Neural crest cell (in vitro differentiated cells): ENCODE measurements around the gene GPBP1. TPM values are rescaled to one million over a fixed set of nuclear protein-coding genes. Genes with fewer than 3 reads are reported as not detected.
"Not testable (repeated sequence)": the region's sequence is repeated elsewhere in the genome, so short reads cannot be mapped to it uniquely, and the experiment has no call there.

Experiments
- DNase-seq: peaks from one replicate; pipeline ENCODE4 v3.0.0; 2021; ENCODE audit warnings: low read depth, mixed read lengths, low spot score
- H3K27ac Mint-ChIP-seq: one replicate; pipeline ENCODE4 v1.8.0; 2021; ENCODE audit warnings: mild to moderate bottlenecking, mixed read lengths; ENCODE audit not compliant: unreplicated experiment
- H3K27me3 Mint-ChIP-seq: 2 replicates; pipeline ENCODE4 v1.8.0; 2021; ENCODE audit warnings: low read depth, mild to moderate bottlenecking, mixed read lengths
- H3K36me3 Mint-ChIP-seq: 2 replicates; pipeline ENCODE4 v1.8.0; 2021; ENCODE audit warnings: low read depth, mild to moderate bottlenecking, mixed read lengths
- H3K4me1 Mint-ChIP-seq: 2 replicates; pipeline ENCODE4 v1.8.0; 2021; ENCODE audit warnings: mixed read lengths
- H3K4me3 Mint-ChIP-seq: one replicate; pipeline ENCODE4 v1.8.0; 2021; ENCODE audit warnings: mild to moderate bottlenecking, mixed read lengths
- H3K9me3 Mint-ChIP-seq: 2 replicates; pipeline ENCODE4 v1.8.0; 2021; ENCODE audit warnings: mixed read lengths
- CTCF ChIP-seq: fragments of 200-600 bp; sonication (generic); conservative IDR thresholded peaks from 2 replicates; pipeline ENCODE4 v1.5.0; 2021; ENCODE audit warnings: antibody characterized with exemption, mild to moderate bottlenecking
- total RNA-seq: library from RNA; stranded (reverse); gene quantifications from 2 replicates; pipeline ENCODE4 v1.2.1, GENCODE V29; 2021

GPBP1 gene
- total RNA-seq, 1 donor from 2014 or later = 99.6 TPM

- H3K27ac Mint-ChIP-seq = peak overlapping the region; percentile 7
- H3K9me3 Mint-ChIP-seq = peaks cover 3% of the 10 kb centered on the region
- peak overlapping the region; percentile 97 for H3K4me3 Mint-ChIP-seq
- peaks cover 59% of the 10 kb centered on the region for H3K4me1 Mint-ChIP-seq
- H3K36me3 Mint-ChIP-seq = peaks cover 13% of the 10 kb centered on the region
- H3K27me3 Mint-ChIP-seq = no peaks in the 10 kb centered on the region
- no peak for TF ChIP-seq CTCF
- no peak for DNase-seq
These were observed 5.7 kb downstream of the GPBP1 start for GRCh38 chr5:57179262-57180200.

GRCh38 chr5:57181154-57181553 is 7.3 kb downstream of the GPBP1 start:
- Mint-ChIP-seq H3K36me3 (peaks cover 10% of the 10 kb centered on the region), H3K9me3 (peaks cover 3% of the 10 kb centered on the region), H3K27me3 (no peaks in the 10 kb centered on the region), H3K4me1 (peaks cover 56% of the 10 kb centered on the region), H3K27ac (no peak overlapping the region), H3K4me3 (peak overlapping the region; percentile 31)
- no peak for DNase-seq
- TF ChIP-seq CTCF = no peak

GRCh38 chr5:57184322-57184721 is 10.5 kb downstream of the GPBP1 start:
- DNase-seq = no peak
- Mint-ChIP-seq H3K27me3 (no peaks in the 10 kb centered on the region), H3K4me3 (peak overlapping the region; percentile 51), H3K4me1 (peaks cover 53% of the 10 kb centered on the region), H3K9me3 (peaks cover 3% of the 10 kb centered on the region), H3K27ac (no peak overlapping the region), H3K36me3 (peaks cover 8% of the 10 kb centered on the region)
- no peak for TF ChIP-seq CTCF

GRCh38 chr5:57185313-57185712 is 11.5 kb downstream of the GPBP1 start:
- DNase-seq = no peak
- Mint-ChIP-seq H3K36me3 (peaks cover 8% of the 10 kb centered on the region), H3K4me3 (peak overlapping the region; percentile 38), H3K9me3 (peaks cover 3% of the 10 kb centered on the region), H3K4me1 (peaks cover 51% of the 10 kb centered on the region), H3K27me3 (no peaks in the 10 kb centered on the region), H3K27ac (no peak overlapping the region)
- no peak for TF ChIP-seq CTCF

- no peak for TF ChIP-seq CTCF
- Mint-ChIP-seq H3K36me3 (peaks cover 8% of the 10 kb centered on the region), H3K27me3 (no peaks in the 10 kb centered on the region), H3K4me3 (no peak overlapping the region), H3K27ac (peak overlapping the region; percentile 57), H3K4me1 (peaks cover 45% of the 10 kb centered on the region), H3K9me3 (peaks cover 3% of the 10 kb centered on the region)
- DNase-seq = no peak
These were observed 12.3 kb downstream of the GPBP1 start for GRCh38 chr5:57186194-57186593.

- H3K4me1 Mint-ChIP-seq = peaks cover 47% of the 10 kb centered on the region
- H3K36me3 Mint-ChIP-seq = peaks cover 15% of the 10 kb centered on the region
- not testable (repeated sequence) for DNase-seq, H3K27ac Mint-ChIP-seq, H3K9me3 Mint-ChIP-seq, H3K27me3 Mint-ChIP-seq, H3K4me3 Mint-ChIP-seq
These were observed 14.1 kb downstream of the GPBP1 start for GRCh38 chr5:57187977-57188376.
